Measurements from ENCODE around the gene CTTNBP2. TPM values are rescaled to one million over a fixed set of nuclear protein-coding genes. Genes with fewer than 3 reads are reported as not detected.

CTTNBP2 gene
- total RNA-seq, 5 donors from 2014 or later (not counting 1 experiment from before 2014, with no cell fraction given) = 0.06 to 0.61 (median 0.16) TPM; not detected in 2

GRCh38 chr7:117841011-117841410 lies 32.2 kb downstream of the CTTNBP2 start:
- H3K9me3 Mint-ChIP-seq = peaks cover 0 to 13% (median 7%) of the 10 kb centered on the region in 3 donors
- H3K27me3 Mint-ChIP-seq = peaks cover 0 to 1% of the 10 kb centered on the region in 2 donors
- CTCF ChIA-PET = no interaction called here

GRCh38 chr7:117839507-117839906 lies 33.7 kb downstream of the CTTNBP2 start:
- no peak overlapping the region for H3K4me3 Mint-ChIP-seq
- no peak overlapping the region for H3K27ac ChIP-seq (ENCODE audit: low read length)
- CTCF ChIA-PET = no interaction called here
- H3K4me3 ChIP-seq (ENCODE audit: control insufficient read depth in 1 of 2, extremely low read depth in 1 of 2, low read length in 1 of 2) = no peak overlapping the region
- DNase-seq (no peak), ATAC-seq (replicated peaks in 1 of 4) (no peak)
- no peaks in the 10 kb centered on the region for H3K4me1 ChIP-seq (ENCODE audit: control insufficient read depth in 1 of 2, extremely low read depth in 1 of 2, insufficient read depth in 2 of 2, low read length in 2 of 2)
- no peaks in the 10 kb centered on the region for H3K36me3 Mint-ChIP-seq
- H3K27me3 Mint-ChIP-seq = peaks cover 0 to 1% of the 10 kb centered on the region in 2 donors
- H3K9me3 ChIP-seq = no peaks in the 10 kb centered on the region
- POLR2A ChIA-PET = no interaction called here
- H3K27me3 ChIP-seq (replicated peaks in 1 of 2; ENCODE audit: control insufficient read depth in 2 of 2, extremely low read depth in 1 of 2, insufficient read depth in 2 of 2, low read length in 1 of 2) = no peaks in the 10 kb centered on the region
- H3K27ac Mint-ChIP-seq = no peak overlapping the region
- H3K9me3 Mint-ChIP-seq = peaks cover 0 to 13% (median 7%) of the 10 kb centered on the region in 3 donors
- H3K36me3 ChIP-seq (ENCODE audit: control insufficient read depth in 2 of 2, extremely low read depth in 1 of 2, insufficient read depth in 1 of 2, low read length in 1 of 2) = no peaks in the 10 kb centered on the region
- H3K4me1 Mint-ChIP-seq = no peaks in the 10 kb centered on the region

More at GRCh38 chr7:117841011-117841410, 32.2 kb downstream of the CTTNBP2 start:
- no peaks in the 10 kb centered on the region for H3K9me3 ChIP-seq
- H3K4me3 ChIP-seq (ENCODE audit: control insufficient read depth in 1 of 2, extremely low read depth in 1 of 2, low read length in 1 of 2) = no peak overlapping the region
- DNase-seq = no peak
- H3K36me3 ChIP-seq (ENCODE audit: control insufficient read depth in 2 of 2, extremely low read depth in 1 of 2, insufficient read depth in 1 of 2, low read length in 1 of 2) = no peaks in the 10 kb centered on the region
- POLR2A ChIA-PET = no interaction called here
- Mint-ChIP-seq H3K4me3 (no peak overlapping the region), H3K27ac (no peak overlapping the region), H3K4me1 (no peaks in the 10 kb centered on the region), H3K36me3 (no peaks in the 10 kb centered on the region)
- H3K4me1 ChIP-seq (ENCODE audit: control insufficient read depth in 1 of 2, extremely low read depth in 1 of 2, insufficient read depth in 2 of 2, low read length in 2 of 2) = no peaks in the 10 kb centered on the region
- no peaks in the 10 kb centered on the region for H3K27me3 ChIP-seq (replicated peaks in 1 of 2; ENCODE audit: control insufficient read depth in 2 of 2, extremely low read depth in 1 of 2, insufficient read depth in 2 of 2, low read length in 1 of 2)
- ATAC-seq (replicated peaks in 1 of 4) = no peak
- H3K27ac ChIP-seq (ENCODE audit: low read length) = no peak overlapping the region

GRCh38 chr7:117837841-117838240 lies 35.4 kb downstream of the CTTNBP2 start:
- Histone ChIP-seq H3K27me3 (replicated peaks in 1 of 2; ENCODE audit: control insufficient read depth in 2 of 2, extremely low read depth in 1 of 2, insufficient read depth in 2 of 2, low read length in 1 of 2) (no peaks in the 10 kb centered on the region), H3K4me3 (ENCODE audit: control insufficient read depth in 1 of 2, extremely low read depth in 1 of 2, low read length in 1 of 2) (no peak overlapping the region), H3K27ac (ENCODE audit: low read length) (no peak overlapping the region), H3K36me3 (ENCODE audit: control insufficient read depth in 2 of 2, extremely low read depth in 1 of 2, insufficient read depth in 1 of 2, low read length in 1 of 2) (no peaks in the 10 kb centered on the region), H3K4me1 (ENCODE audit: control insufficient read depth in 1 of 2, extremely low read depth in 1 of 2, insufficient read depth in 2 of 2, low read length in 2 of 2) (no peaks in the 10 kb centered on the region), H3K9me3 (no peaks in the 10 kb centered on the region)
- WGBS (ENCODE audit: insufficient coverage) = no CpG with 5 or more reads among the region's 1 CpG
- Mint-ChIP-seq H3K4me1 (no peaks in the 10 kb centered on the region), H3K27me3 (peaks cover 4 to 5% of the 10 kb centered on the region in 2 donors), H3K9me3 (peaks cover 0 to 12% (median 4%) of the 10 kb centered on the region in 3 donors), H3K36me3 (no peaks in the 10 kb centered on the region), H3K4me3 (no peak overlapping the region), H3K27ac (no peak overlapping the region)
- ChIA-PET POLR2A (no interaction called here), CTCF (no interaction called here)
- ATAC-seq (replicated peaks in 1 of 4) (no peak), DNase-seq (no peak)

GRCh38 chr7:117835016-117835664 lies 38.1 kb downstream of the CTTNBP2 start:
- Mint-ChIP-seq H3K27ac (no peak overlapping the region), H3K4me3 (no peak overlapping the region), H3K36me3 (no peaks in the 10 kb centered on the region), H3K4me1 (no peaks in the 10 kb centered on the region), H3K9me3 (peaks cover 0 to 11% (median 0%) of the 10 kb centered on the region in 3 donors), H3K27me3 (peaks cover 4 to 11% of the 10 kb centered on the region in 2 donors)
- H3K36me3 ChIP-seq (ENCODE audit: control insufficient read depth in 2 of 2, extremely low read depth in 1 of 2, insufficient read depth in 1 of 2, low read length in 1 of 2) = no peaks in the 10 kb centered on the region
- H3K4me1 ChIP-seq (ENCODE audit: control insufficient read depth in 1 of 2, extremely low read depth in 1 of 2, insufficient read depth in 2 of 2, low read length in 2 of 2) = no peaks in the 10 kb centered on the region
- H3K27me3 ChIP-seq (replicated peaks in 1 of 2; ENCODE audit: control insufficient read depth in 2 of 2, extremely low read depth in 1 of 2, insufficient read depth in 2 of 2, low read length in 1 of 2) = no peaks in the 10 kb centered on the region
- DNase-seq = no peak
- ChIA-PET CTCF (no interaction called here), POLR2A (no interaction called here)
- no peaks in the 10 kb centered on the region for H3K9me3 ChIP-seq
- no peak overlapping the region for H3K4me3 ChIP-seq (ENCODE audit: control insufficient read depth in 1 of 2, extremely low read depth in 1 of 2, low read length in 1 of 2)
- ATAC-seq (replicated peaks in 1 of 4) = no peak
- 88% methylated on average over 1 of the region's 4 CpGs for WGBS (ENCODE audit: insufficient coverage)
- no peak overlapping the region for H3K27ac ChIP-seq (ENCODE audit: low read length)

GRCh38 chr7:117830422-117830954 lies 42.8 kb downstream of the CTTNBP2 start:
- H3K4me1 Mint-ChIP-seq = no peaks in the 10 kb centered on the region
- no CpG with 5 or more reads among the region's 5 CpGs for WGBS (ENCODE audit: insufficient coverage)
- Histone ChIP-seq H3K9me3 (no peaks in the 10 kb centered on the region), H3K4me1 (ENCODE audit: control insufficient read depth in 1 of 2, extremely low read depth in 1 of 2, insufficient read depth in 2 of 2, low read length in 2 of 2) (no peaks in the 10 kb centered on the region), H3K36me3 (ENCODE audit: control insufficient read depth in 2 of 2, extremely low read depth in 1 of 2, insufficient read depth in 1 of 2, low read length in 1 of 2) (no peaks in the 10 kb centered on the region), H3K27me3 (replicated peaks in 1 of 2; ENCODE audit: control insufficient read depth in 2 of 2, extremely low read depth in 1 of 2, insufficient read depth in 2 of 2, low read length in 1 of 2) (no peaks in the 10 kb centered on the region), H3K27ac (ENCODE audit: low read length) (no peak overlapping the region), H3K4me3 (ENCODE audit: control insufficient read depth in 1 of 2, extremely low read depth in 1 of 2, low read length in 1 of 2) (no peak overlapping the region)
- no peak overlapping the region for H3K27ac Mint-ChIP-seq
- ATAC-seq (replicated peaks in 1 of 4) (no peak), DNase-seq (no peak)
- POLR2A ChIA-PET = no interaction called here
- no peak overlapping the region for H3K4me3 Mint-ChIP-seq
- H3K9me3 Mint-ChIP-seq = peaks cover 0 to 11% (median 0%) of the 10 kb centered on the region in 3 donors
- CTCF ChIA-PET = no interaction called here
- peaks cover 2 to 11% of the 10 kb centered on the region in 2 donors for H3K27me3 Mint-ChIP-seq
- no peaks in the 10 kb centered on the region for H3K36me3 Mint-ChIP-seq

- CTCF ChIA-PET = no interaction called here
- Mint-ChIP-seq H3K27me3 (peaks cover 2 to 11% of the 10 kb centered on the region in 2 donors), H3K4me1 (no peaks in the 10 kb centered on the region), H3K9me3 (peaks cover 0 to 11% (median 0%) of the 10 kb centered on the region in 3 donors), H3K27ac (no peak overlapping the region), H3K36me3 (no peaks in the 10 kb centered on the region), H3K4me3 (no peak overlapping the region)
- no peaks in the 10 kb centered on the region for H3K36me3 ChIP-seq (ENCODE audit: control insufficient read depth in 2 of 2, extremely low read depth in 1 of 2, insufficient read depth in 1 of 2, low read length in 1 of 2)
- POLR2A ChIA-PET = no interaction called here
- DNase-seq (no peak), ATAC-seq (replicated peaks in 1 of 4) (no peak)
- H3K4me1 ChIP-seq (ENCODE audit: control insufficient read depth in 1 of 2, extremely low read depth in 1 of 2, insufficient read depth in 2 of 2, low read length in 2 of 2) = no peaks in the 10 kb centered on the region
- no peaks in the 10 kb centered on the region for H3K9me3 ChIP-seq
- no peaks in the 10 kb centered on the region for H3K27me3 ChIP-seq (replicated peaks in 1 of 2; ENCODE audit: control insufficient read depth in 2 of 2, extremely low read depth in 1 of 2, insufficient read depth in 2 of 2, low read length in 1 of 2)
- H3K27ac ChIP-seq (ENCODE audit: low read length) = no peak overlapping the region
- no peak overlapping the region for H3K4me3 ChIP-seq (ENCODE audit: control insufficient read depth in 1 of 2, extremely low read depth in 1 of 2, low read length in 1 of 2)
- WGBS (ENCODE audit: insufficient coverage) = 33% methylated on average over 1 of the region's 1 CpG
These were observed 43.7 kb downstream of the CTTNBP2 start for GRCh38 chr7:117829450-117830117.

Data from T-cell (primary cell).